ENCODE data around the gene EPGN.

Gene EPGN

GRCh38 chr4:74319470-74319869 is 11.2 kb downstream of the EPGN start:
- Histone ChIP-seq H3K9me3 (ENCODE audit: control insufficient read depth, insufficient read depth, low read length) (no peaks in the 10 kb centered on the region), H3K9ac (ENCODE audit: low read depth, low read length) (no peak overlapping the region), H3K36me3 (ENCODE audit: insufficient read depth, low read length) (no peaks in the 10 kb centered on the region), H3K4me1 (ENCODE audit: insufficient read depth, low read length) (peaks cover 12% of the 10 kb centered on the region; the same call in 1 of the 2 replicates)

GRCh38 chr4:74320559-74321118 is 12.4 kb downstream of the EPGN start:
- H3K36me3 ChIP-seq (ENCODE audit: insufficient read depth, low read length), result no peaks in the 10 kb centered on the region
- H3K4me1 ChIP-seq (ENCODE audit: insufficient read depth, low read length), result peaks cover 12% of the 10 kb centered on the region; the same call in 1 of the 2 replicates
- H3K9me3 ChIP-seq (ENCODE audit: control insufficient read depth, insufficient read depth, low read length), result no peaks in the 10 kb centered on the region
- H3K9ac ChIP-seq (ENCODE audit: low read depth, low read length), result no peak overlapping the region

DNA sequence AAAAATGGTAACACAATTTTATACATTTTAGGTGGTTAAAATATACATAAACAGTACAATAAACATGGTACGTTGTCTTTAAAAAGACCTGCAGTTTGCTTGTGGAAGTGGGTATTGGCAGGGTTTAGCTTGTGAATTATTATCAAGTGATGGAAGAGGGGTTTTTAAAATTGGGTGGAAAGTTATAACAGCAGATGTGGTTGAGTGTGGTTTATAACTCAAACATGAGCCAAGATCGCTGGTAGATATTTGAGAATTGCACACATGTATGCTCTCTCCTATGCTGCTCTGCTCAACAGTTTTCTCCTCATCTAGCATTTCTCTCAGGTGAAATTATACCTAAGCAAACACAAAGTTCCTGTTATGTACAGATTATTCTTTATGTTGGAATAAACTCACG is 14.0 kb downstream of the EPGN start:
- Histone ChIP-seq H3K9ac (ENCODE audit: low read depth, low read length) (no peak overlapping the region), H3K9me3 (ENCODE audit: control insufficient read depth, insufficient read depth, low read length) (no peaks in the 10 kb centered on the region)

GRCh38 chr4:74323663-74324062 is 15.4 kb downstream of the EPGN start:
- no peaks in the 10 kb centered on the region for H3K36me3 ChIP-seq (ENCODE audit: insufficient read depth, low read length)
- no peak overlapping the region for H3K9ac ChIP-seq (ENCODE audit: low read depth, low read length)
- peaks cover 5% of the 10 kb centered on the region; the same call in 1 of the 2 replicates for H3K4me1 ChIP-seq (ENCODE audit: insufficient read depth, low read length)
- no peaks in the 10 kb centered on the region for H3K9me3 ChIP-seq (ENCODE audit: control insufficient read depth, insufficient read depth, low read length)

More for the DNA sequence above, 14.0 kb downstream of the EPGN start:
- Histone ChIP-seq H3K36me3 (ENCODE audit: insufficient read depth, low read length) (no peaks in the 10 kb centered on the region), H3K4me1 (ENCODE audit: insufficient read depth, low read length) (peaks cover 5% of the 10 kb centered on the region; the same call in 1 of the 2 replicates)

DNA sequence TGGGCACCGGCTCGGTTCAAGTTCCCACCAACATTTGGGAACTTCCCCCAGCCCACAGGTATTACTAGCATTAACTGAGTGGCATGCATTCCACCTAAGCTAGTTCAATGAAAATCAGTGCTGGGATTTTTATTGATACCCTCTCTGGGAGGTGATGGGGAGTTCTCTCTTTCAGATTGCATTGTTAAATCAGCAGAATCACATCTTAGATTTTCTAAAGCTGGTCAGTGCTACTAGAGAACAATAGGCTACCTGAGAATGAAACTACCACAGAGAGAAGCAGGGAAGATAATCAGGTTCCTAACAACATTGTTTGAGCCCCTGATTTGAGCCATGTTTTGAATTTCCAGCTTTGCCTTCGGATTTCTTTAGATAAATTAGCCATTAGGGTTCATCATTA is 16.0 kb downstream of the EPGN start:
- Histone ChIP-seq H3K9ac (ENCODE audit: low read depth, low read length) (no peak overlapping the region), H3K36me3 (ENCODE audit: insufficient read depth, low read length) (no peaks in the 10 kb centered on the region), H3K9me3 (ENCODE audit: control insufficient read depth, insufficient read depth, low read length) (no peaks in the 10 kb centered on the region), H3K4me1 (ENCODE audit: insufficient read depth, low read length) (peaks cover 5% of the 10 kb centered on the region; the same call in 1 of the 2 replicates)

GRCh38 chr4:74325886-74326285 is 17.6 kb downstream of the EPGN start:
- Histone ChIP-seq H3K4me1 (ENCODE audit: insufficient read depth, low read length) (0 out of 2 replicates have a peak, but pooled peaks cover 2% of the 10 kb centered on the region), H3K9ac (ENCODE audit: low read depth, low read length) (no peak overlapping the region), H3K9me3 (ENCODE audit: control insufficient read depth, insufficient read depth, low read length) (no peaks in the 10 kb centered on the region), H3K36me3 (ENCODE audit: insufficient read depth, low read length) (no peaks in the 10 kb centered on the region)

DNA sequence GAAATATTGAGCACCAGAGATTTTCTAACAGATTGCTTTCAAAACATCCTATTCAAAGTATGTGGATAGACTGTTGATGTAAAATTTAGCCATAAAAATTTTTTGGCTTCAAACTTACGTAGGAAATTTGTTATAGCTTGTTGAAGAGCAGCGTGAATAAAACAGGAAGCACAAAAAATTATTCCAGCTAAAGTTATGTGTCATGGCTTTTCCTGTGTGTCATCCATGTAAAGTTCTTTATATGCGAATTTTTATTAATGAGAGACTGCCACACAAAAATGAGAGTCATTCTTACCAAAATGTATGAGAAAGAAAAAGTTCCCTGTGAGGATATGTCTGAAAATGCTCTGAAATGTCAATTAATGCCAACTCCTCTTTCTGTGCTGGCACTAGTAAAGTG is 19.5 kb downstream of the EPGN start:
- Histone ChIP-seq H3K36me3 (ENCODE audit: insufficient read depth, low read length) (no peaks in the 10 kb centered on the region), H3K4me1 (ENCODE audit: insufficient read depth, low read length) (no peaks in the 10 kb centered on the region), H3K9me3 (ENCODE audit: control insufficient read depth, insufficient read depth, low read length) (no peaks in the 10 kb centered on the region), H3K9ac (ENCODE audit: low read depth, low read length) (no peak overlapping the region)

- Histone ChIP-seq H3K4me1 (ENCODE audit: insufficient read depth, low read length) (no peaks in the 10 kb centered on the region), H3K36me3 (ENCODE audit: insufficient read depth, low read length) (no peaks in the 10 kb centered on the region), H3K9me3 (ENCODE audit: control insufficient read depth, insufficient read depth, low read length) (no peaks in the 10 kb centered on the region), H3K9ac (ENCODE audit: low read depth, low read length) (no peak overlapping the region)
Measured at GRCh38 chr4:74328501-74328900, 20.2 kb downstream of the EPGN start.

GRCh38 chr4:74329307-74329706 is 21.0 kb downstream of the EPGN start:
- H3K4me1 ChIP-seq (ENCODE audit: insufficient read depth, low read length), result no peaks in the 10 kb centered on the region
- H3K36me3 ChIP-seq (ENCODE audit: insufficient read depth, low read length), result no peaks in the 10 kb centered on the region
- no peaks in the 10 kb centered on the region for H3K9me3 ChIP-seq (ENCODE audit: control insufficient read depth, insufficient read depth, low read length)
- H3K9ac ChIP-seq (ENCODE audit: low read depth, low read length), result no peak overlapping the region

DNA sequence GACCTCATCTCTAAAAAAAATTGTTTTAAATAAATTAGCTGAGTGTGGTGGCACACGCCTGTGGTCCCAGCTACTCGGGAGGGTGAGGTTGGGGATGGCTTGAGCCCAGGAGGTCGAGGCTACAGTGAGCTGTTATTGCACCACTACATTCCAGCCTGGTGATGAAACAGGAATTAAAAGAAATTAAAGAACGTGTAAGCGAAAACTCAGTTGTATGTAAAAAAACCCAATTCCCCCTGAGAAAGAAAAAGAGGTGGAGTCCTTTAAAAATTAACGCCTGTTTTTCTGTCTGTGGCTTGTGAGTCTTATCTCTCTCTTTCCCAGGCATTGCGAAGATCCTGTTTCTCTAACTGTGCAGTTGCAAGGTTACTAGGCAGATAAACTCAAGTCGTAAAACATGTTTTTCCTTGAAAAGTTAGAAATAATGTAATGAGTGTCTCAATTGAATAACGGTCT is 22.1 kb downstream of the EPGN start:
- Histone ChIP-seq H3K9ac (ENCODE audit: low read depth, low read length) (no peak overlapping the region), H3K36me3 (ENCODE audit: insufficient read depth, low read length) (no peaks in the 10 kb centered on the region), H3K4me1 (ENCODE audit: insufficient read depth, low read length) (no peaks in the 10 kb centered on the region), H3K9me3 (ENCODE audit: control insufficient read depth, insufficient read depth, low read length) (0 out of 2 replicates have a peak, but pooled peaks cover 2% of the 10 kb centered on the region)

- H3K9me3 ChIP-seq (ENCODE audit: control insufficient read depth, insufficient read depth, low read length), result 0 out of 2 replicates have a peak, but pooled peaks cover 2% of the 10 kb centered on the region
- no peak overlapping the region for H3K9ac ChIP-seq (ENCODE audit: low read depth, low read length)
- H3K36me3 ChIP-seq (ENCODE audit: insufficient read depth, low read length), result no peaks in the 10 kb centered on the region
- no peaks in the 10 kb centered on the region for H3K4me1 ChIP-seq (ENCODE audit: insufficient read depth, low read length)
Measured at GRCh38 chr4:74331252-74331651, 23.0 kb downstream of the EPGN start.

DNA sequence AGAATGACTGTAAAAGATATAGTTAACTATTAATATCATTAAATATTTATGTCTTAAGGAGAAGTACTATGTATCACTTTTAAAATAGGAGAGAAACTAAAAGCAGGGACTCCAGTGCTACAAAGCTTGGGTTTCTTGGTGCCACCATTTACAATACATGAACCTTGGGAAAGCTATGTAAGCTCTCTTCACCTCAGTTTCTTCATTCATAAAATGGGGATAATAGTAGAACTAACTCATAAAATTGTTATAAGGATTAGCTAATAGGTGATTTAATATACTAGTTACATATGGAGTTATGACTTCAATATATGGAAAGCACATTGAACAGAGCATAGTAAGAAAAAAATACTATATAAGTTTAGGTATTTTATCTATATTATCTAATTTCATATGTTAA is 23.7 kb downstream of the EPGN start:
- no peaks in the 10 kb centered on the region for H3K4me1 ChIP-seq (ENCODE audit: insufficient read depth, low read length)
- no peaks in the 10 kb centered on the region for H3K36me3 ChIP-seq (ENCODE audit: insufficient read depth, low read length)
- H3K9me3 ChIP-seq (ENCODE audit: control insufficient read depth, insufficient read depth, low read length), result 0 out of 2 replicates have a peak, but pooled peaks cover 2% of the 10 kb centered on the region
- no peak overlapping the region for H3K9ac ChIP-seq (ENCODE audit: low read depth, low read length)

DNA sequence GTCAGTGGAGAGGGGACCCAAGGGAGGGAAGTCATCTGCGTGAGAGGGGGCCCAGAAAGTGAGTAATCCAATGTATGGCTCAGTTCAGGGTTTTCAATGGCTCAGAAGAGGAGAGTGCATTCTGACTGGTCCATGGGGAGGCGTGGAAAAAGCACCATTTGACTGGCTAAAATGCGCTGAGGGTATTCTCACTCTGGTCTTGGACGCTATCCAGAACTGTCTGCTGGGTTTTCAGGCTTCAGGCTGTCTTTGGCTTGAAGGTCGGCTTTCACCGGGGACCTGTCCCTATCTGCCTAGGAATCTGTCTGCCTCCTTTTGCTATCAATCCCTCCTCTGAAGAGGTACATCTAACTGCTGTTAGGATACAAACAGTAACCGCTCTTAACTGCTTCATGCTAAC is 26.4 kb downstream of the EPGN start:
- H3K36me3 ChIP-seq (ENCODE audit: insufficient read depth, low read length), result no peaks in the 10 kb centered on the region
- H3K4me1 ChIP-seq (ENCODE audit: insufficient read depth, low read length), result no peaks in the 10 kb centered on the region
- no peak overlapping the region for H3K9ac ChIP-seq (ENCODE audit: low read depth, low read length)
- 0 out of 2 replicates have a peak, but pooled peaks cover 2% of the 10 kb centered on the region for H3K9me3 ChIP-seq (ENCODE audit: control insufficient read depth, insufficient read depth, low read length)

DNA sequence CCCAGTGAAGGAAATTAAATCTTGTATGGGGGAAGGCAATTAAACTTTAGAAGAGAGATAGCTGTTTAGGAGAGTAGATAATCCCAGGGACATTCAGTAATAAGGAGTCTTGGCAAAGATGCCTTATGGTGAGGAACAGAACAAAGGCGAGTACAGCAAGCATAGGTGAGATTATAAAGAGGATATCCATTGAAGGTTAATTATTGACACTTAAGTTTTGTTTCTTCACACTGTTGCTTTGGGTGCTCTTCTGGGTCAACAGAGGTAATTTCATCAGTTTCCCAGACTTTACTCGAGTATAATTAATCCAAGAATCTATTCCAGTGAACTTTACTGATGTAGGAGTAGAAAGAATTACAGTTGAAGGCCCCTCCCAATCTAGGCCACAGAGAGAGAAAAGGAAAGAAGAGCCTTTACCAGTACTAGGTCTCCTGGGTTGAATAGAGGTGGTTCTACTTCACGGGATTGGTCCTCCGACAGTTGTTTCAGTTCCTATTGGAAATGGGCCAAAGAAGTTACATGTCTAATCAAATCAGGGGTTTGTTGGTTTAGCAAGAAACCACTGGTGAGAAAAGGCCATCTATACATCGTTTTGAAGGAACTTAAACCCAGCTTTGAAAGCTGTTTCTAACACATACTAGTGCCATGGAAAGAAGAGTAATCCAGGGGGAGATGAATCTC is 27.2 kb downstream of the EPGN start:
- Histone ChIP-seq H3K4me1 (ENCODE audit: insufficient read depth, low read length) (no peaks in the 10 kb centered on the region), H3K9ac (ENCODE audit: low read depth, low read length) (no peak overlapping the region), H3K9me3 (ENCODE audit: control insufficient read depth, insufficient read depth, low read length) (0 out of 2 replicates have a peak, but pooled peaks cover 2% of the 10 kb centered on the region), H3K36me3 (ENCODE audit: insufficient read depth, low read length) (no peaks in the 10 kb centered on the region)

GRCh38 chr4:74338792-74339333 is 30.6 kb downstream of the EPGN start:
- H3K9ac ChIP-seq (ENCODE audit: low read depth, low read length), result no peak overlapping the region
- H3K36me3 ChIP-seq (ENCODE audit: insufficient read depth, low read length), result no peaks in the 10 kb centered on the region
- H3K4me1 ChIP-seq (ENCODE audit: insufficient read depth, low read length), result no peaks in the 10 kb centered on the region
- peaks cover 8% of the 10 kb centered on the region for H3K9me3 ChIP-seq (ENCODE audit: control insufficient read depth, insufficient read depth, low read length)
